GM12873 (cell line): Measurements from ENCODE around the gene MINDY4.

Experiments
- CTCF ChIP-seq: IDR thresholded peaks from 2 replicates; pipeline ENCODE4 v1.5.1; 2012; ENCODE audit warnings: low read depth, mild to moderate bottlenecking, moderate library complexity, low read length, control low read depth; ENCODE audit not compliant: insufficient read depth; ENCODE audit errors: missing control alignments

MINDY4 gene

GRCh38 chr7:30912021-30912730 lies 141.0 kb downstream of the MINDY4 start:
- no peak for TF ChIP-seq CTCF

- no peak for TF ChIP-seq CTCF
Observed at GRCh38 chr7:30912731-30912985, 141.4 kb downstream of the MINDY4 start.

- TF ChIP-seq CTCF, result no peak
Observed at GRCh38 chr7:30912986-30913811, 142.0 kb downstream of the MINDY4 start.

GRCh38 chr7:30913821-30914515 lies 142.8 kb downstream of the MINDY4 start:
- no peak for TF ChIP-seq CTCF

GRCh38 chr7:30914596-30914995 lies 143.4 kb downstream of the MINDY4 start:
- TF ChIP-seq CTCF, result no peak

- TF ChIP-seq CTCF, result no peak
Observed at GRCh38 chr7:30915005-30915601, 143.9 kb downstream of the MINDY4 start.

- no peak for TF ChIP-seq CTCF
Observed at GRCh38 chr7:30915751-30916150, 144.5 kb downstream of the MINDY4 start.
